ENCODE data around the gene PLEKHG3.

DNA sequence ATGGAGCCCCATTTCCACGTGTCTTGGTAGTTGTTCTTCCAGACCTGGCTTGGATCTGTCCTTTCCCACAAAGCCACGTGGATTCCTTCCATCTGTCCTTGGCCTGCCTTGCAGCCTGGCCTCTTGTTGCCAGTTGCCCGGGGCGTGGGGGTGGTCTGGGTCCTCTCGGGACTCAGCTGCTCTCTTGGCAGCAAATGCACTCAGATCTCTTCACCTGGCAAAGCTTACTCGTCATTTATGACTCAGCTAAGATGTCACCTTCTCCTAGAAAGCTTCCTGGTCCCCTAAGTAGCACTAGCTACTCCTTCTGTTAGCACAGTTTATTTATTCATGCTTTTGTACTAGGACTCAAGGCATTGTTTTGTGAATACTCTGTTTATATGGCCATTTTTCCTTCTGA, 13.6 kb downstream of the PLEKHG3 start:
- TF ChIP-seq, protein P1, sequence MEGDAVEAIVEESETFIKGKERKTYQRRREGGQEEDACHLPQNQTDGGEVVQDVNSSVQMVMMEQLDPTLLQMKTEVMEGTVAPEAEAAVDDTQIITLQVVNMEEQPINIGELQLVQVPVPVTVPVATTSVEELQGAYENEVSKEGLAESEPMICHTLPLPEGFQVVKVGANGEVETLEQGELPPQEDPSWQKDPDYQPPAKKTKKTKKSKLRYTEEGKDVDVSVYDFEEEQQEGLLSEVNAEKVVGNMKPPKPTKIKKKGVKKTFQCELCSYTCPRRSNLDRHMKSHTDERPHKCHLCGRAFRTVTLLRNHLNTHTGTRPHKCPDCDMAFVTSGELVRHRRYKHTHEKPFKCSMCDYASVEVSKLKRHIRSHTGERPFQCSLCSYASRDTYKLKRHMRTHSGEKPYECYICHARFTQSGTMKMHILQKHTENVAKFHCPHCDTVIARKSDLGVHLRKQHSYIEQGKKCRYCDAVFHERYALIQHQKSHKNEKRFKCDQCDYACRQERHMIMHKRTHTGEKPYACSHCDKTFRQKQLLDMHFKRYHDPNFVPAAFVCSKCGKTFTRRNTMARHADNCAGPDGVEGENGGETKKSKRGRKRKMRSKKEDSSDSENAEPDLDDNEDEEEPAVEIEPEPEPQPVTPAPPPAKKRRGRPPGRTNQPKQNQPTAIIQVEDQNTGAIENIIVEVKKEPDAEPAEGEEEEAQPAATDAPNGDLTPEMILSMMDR (IDR thresholded peaks at IDR 0.05): no peak
- TF ChIP-seq EP300 (IDR thresholded peaks at IDR 0.05; ENCODE audit: low read depth) (no peak), POLR2AphosphoS5 (IDR thresholded peaks at IDR 0.05) (peak in 2 of 3 donors; percentile 14 to 18)
